B cell (primary cell): ENCODE results near the gene TBCD. TPM values are rescaled to one million over a fixed set of nuclear protein-coding genes. Genes with fewer than 3 reads are reported as not detected.

Source experiments
- ATAC-seq: fragments of 200-7000 bp; cut with Tn5 transposase; one replicate; pipeline ENCODE4 v1.10.0; 2021; ENCODE audit warnings: low read depth, mild to moderate bottlenecking, moderate number of reproducible peaks, moderate library complexity
- CTCF ChIA-PET: fragments of 350-600 bp; sonication (Branson Sonifier 250); formaldehyde crosslinking; loops from one replicate; lab custom pipeline; 2021; ENCODE audit warnings: antibody characterized with exemption, inconsistent platforms; lab: Charles Lee
- POLR2A ChIA-PET: fragments of 350-600 bp; sonication (Branson Sonifier 250); formaldehyde crosslinking; loops from one replicate; lab custom pipeline; 2021; ENCODE audit warnings: antibody characterized with exemption; lab: Charles Lee
- DNase-seq: peaks from one replicate; pipeline ENCODE4 v3.0.0; 2013
- H2AFZ ChIP-seq: 2 replicates; pipeline ENCODE4 v1.6.1; 2012; ENCODE audit warnings: mild to moderate bottlenecking, low read depth, low read length; ENCODE audit not compliant: insufficient read depth, poor library complexity, severe bottlenecking
- H3K27ac ChIP-seq, 2 donors: 1 replicate in 1 of 2; 2 replicates in 1 of 2; pipeline ENCODE4 v1.5.1; 2012 to 2013; ENCODE audit warnings: low read length in 2 of 2, mild to moderate bottlenecking in 2 of 2, moderate library complexity in 1 of 2
- H3K27me3 ChIP-seq, 4 experiments: fragments of 200-600 bp in 1 of 4; sonication (generic) in 1 of 4; replicated peaks in 1 of 4; 1 replicate in 2 of 4; 2 replicates in 2 of 4; pipeline versions ENCODE4 v1.6.1 to v1.7.0; 2013 to 2016; ENCODE audit warnings: low read length in 3 of 4, mild to moderate bottlenecking in 2 of 4, mixed read lengths in 1 of 4, moderate library complexity in 1 of 4; ENCODE audit not compliant: insufficient read depth in 4 of 4, control insufficient read depth in 3 of 4; ENCODE audit errors: control extremely low read depth in 1 of 4
- H3K36me3 ChIP-seq, 2 experiments: replicated peaks in 1 of 2; 1 replicate in 1 of 2; 2 replicates in 1 of 2; pipeline versions ENCODE4 v1.6.1 to v1.7.1; 2013; ENCODE audit warnings: low read length in 1 of 2; ENCODE audit not compliant: insufficient read depth in 2 of 2, control insufficient read depth in 1 of 2; ENCODE audit errors: control extremely low read depth in 1 of 2, extremely low read depth in 1 of 2
- H3K4me1 ChIP-seq, 2 donors: fragments of 200-600 bp in 1 of 2; sonication (generic) in 1 of 2; 1 replicate in 1 of 2; 2 replicates in 1 of 2; pipeline versions ENCODE4 v1.5.1 to v1.6.1; 2013 to 2017; ENCODE audit warnings: low read length in 2 of 2; ENCODE audit not compliant: control insufficient read depth in 2 of 2, insufficient read depth in 2 of 2
- H3K4me2 ChIP-seq: replicated peaks from 2 replicates; pipeline ENCODE3; 2012; ENCODE audit warnings: mild to moderate bottlenecking, low read depth, low read length; ENCODE audit not compliant: poor library complexity, severe bottlenecking
- H3K4me3 ChIP-seq, 5 experiments: fragments of 200-600 bp in 1 of 5; sonication (generic) in 1 of 5; 1 replicate in 3 of 5; 2 replicates in 2 of 5; pipeline versions ENCODE4 v1.5.1 to v1.7.0; 2011 to 2016; ENCODE audit warnings: low read length in 4 of 5, mild to moderate bottlenecking in 4 of 5, low read depth in 2 of 5, control low read depth in 1 of 5, moderate library complexity in 1 of 5; ENCODE audit not compliant: insufficient read depth in 1 of 5; ENCODE audit errors: control extremely low read depth in 1 of 5, extremely low read depth in 1 of 5
- H3K79me2 ChIP-seq: fragments of 200-600 bp; sonication (generic); one replicate; pipeline ENCODE4 v1.6.0; 2016; ENCODE audit warnings: low read length; ENCODE audit not compliant: control insufficient read depth, insufficient read depth
- H3K9ac ChIP-seq: fragments of 200-600 bp; sonication (generic); 2 replicates; pipeline ENCODE4 v1.6.1; 2017; ENCODE audit warnings: mild to moderate bottlenecking, low read length, moderate library complexity
- H3K9me3 ChIP-seq, 3 donors: one replicate each; pipeline versions ENCODE4 v1.6.1 to v1.7.1; 2013; ENCODE audit warnings: low read length in 2 of 3; ENCODE audit not compliant: control insufficient read depth in 2 of 3, insufficient read depth in 1 of 3; ENCODE audit errors: control extremely low read depth in 1 of 3
- H4K20me1 ChIP-seq: 2 replicates; pipeline ENCODE4 v1.6.0; 2012; ENCODE audit warnings: mild to moderate bottlenecking, low read length; ENCODE audit not compliant: insufficient read depth, control insufficient read depth, poor library complexity, severe bottlenecking
- H3K27ac Mint-ChIP-seq: one replicate; pipeline ENCODE4 v1.8.0; 2021; ENCODE audit warnings: mixed read lengths
- H3K27me3 Mint-ChIP-seq: one replicate; pipeline ENCODE4 v1.8.0; 2021; ENCODE audit warnings: mixed read lengths
- H3K4me1 Mint-ChIP-seq: one replicate; pipeline ENCODE4 v1.8.0; 2021; ENCODE audit warnings: mixed read lengths
- H3K4me3 Mint-ChIP-seq: one replicate; pipeline ENCODE4 v1.8.0; 2021; ENCODE audit warnings: mixed read lengths
- H3K9me3 Mint-ChIP-seq: one replicate; pipeline ENCODE4 v1.8.0; 2022; ENCODE audit warnings: mixed read lengths; ENCODE audit not compliant: insufficient read depth
- EZH2 ChIP-seq: IDR thresholded peaks from 2 replicates; pipeline ENCODE4 v1.6.1; 2012; ENCODE audit warnings: borderline replicate concordance, low read depth, mild to moderate bottlenecking, moderate library complexity, low read length; ENCODE audit not compliant: insufficient read depth, poor library complexity, severe bottlenecking
- WGBS: methylation state at CpG from one replicate; pipeline ENCODE4 v1.1.5; 2013; ENCODE audit warnings: missing lambda C conversion rate; ENCODE audit not compliant: insufficient coverage; 5-methylcytosine and 5-hydroxymethylcytosine counted together
- intact Hi-C: fragments of 100-400 bp; cut with micrococcal nuclease; formaldehyde crosslinking; loops from one replicate; pipeline ENCODE4 v1.10.0; 2022
- polyA plus RNA-seq: library from polyadenylated mRNA; depleted of rRNA; stranded (reverse); fragments of >200 nt; gene quantifications from 2 replicates; pipeline ENCODE4 v1.2.3, GENCODE V29; 2012
- total RNA-seq, 2 donors: library from RNA; stranded (reverse); fragments of 120-200 nt in 1 of 2; gene quantifications; 1 replicate in 1 of 2; 2 replicates in 1 of 2; pipeline versions ENCODE4 v1.2.3 to v1.2.4, GENCODE V29; 2013 to 2022
- TF ChIP-seq, protein P1 (sequence below): fragments of 200-600 bp; IDR thresholded peaks from one replicate; pipeline ENCODE4 v1.8.0; 2022; ENCODE audit warnings: antibody characterized with exemption, mild to moderate bottlenecking

Gene TBCD
- total and polyA plus RNA-seq, 2 donors (not counting 1 experiment from before 2014, with no cell fraction given), result 60.8 to 101 TPM

DNA sequence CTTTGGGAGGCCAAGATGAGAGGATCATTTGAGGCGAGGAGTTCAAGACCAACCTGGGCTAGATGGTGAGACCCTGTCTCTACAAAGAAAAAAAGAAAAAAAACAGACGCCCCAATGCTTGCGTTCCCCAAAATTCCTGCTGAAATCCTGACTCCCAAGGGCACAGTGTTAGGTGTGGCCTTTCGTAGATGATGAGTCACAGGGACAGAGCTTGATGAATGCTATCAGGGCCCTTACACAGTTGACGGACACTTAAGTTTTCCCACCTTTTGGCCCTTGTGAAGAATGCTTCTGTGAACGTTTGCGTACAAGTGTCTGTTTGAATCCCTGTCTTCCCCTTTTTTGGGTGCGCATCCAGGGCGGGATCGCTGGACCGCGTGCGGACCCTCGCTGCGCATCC lies 104.5 kb downstream of the TBCD start:
- WGBS, result 83% methylated on average over 7 of the region's 15 CpGs
- no peak for TF ChIP-seq EZH2
- TF ChIP-seq, protein P1, sequence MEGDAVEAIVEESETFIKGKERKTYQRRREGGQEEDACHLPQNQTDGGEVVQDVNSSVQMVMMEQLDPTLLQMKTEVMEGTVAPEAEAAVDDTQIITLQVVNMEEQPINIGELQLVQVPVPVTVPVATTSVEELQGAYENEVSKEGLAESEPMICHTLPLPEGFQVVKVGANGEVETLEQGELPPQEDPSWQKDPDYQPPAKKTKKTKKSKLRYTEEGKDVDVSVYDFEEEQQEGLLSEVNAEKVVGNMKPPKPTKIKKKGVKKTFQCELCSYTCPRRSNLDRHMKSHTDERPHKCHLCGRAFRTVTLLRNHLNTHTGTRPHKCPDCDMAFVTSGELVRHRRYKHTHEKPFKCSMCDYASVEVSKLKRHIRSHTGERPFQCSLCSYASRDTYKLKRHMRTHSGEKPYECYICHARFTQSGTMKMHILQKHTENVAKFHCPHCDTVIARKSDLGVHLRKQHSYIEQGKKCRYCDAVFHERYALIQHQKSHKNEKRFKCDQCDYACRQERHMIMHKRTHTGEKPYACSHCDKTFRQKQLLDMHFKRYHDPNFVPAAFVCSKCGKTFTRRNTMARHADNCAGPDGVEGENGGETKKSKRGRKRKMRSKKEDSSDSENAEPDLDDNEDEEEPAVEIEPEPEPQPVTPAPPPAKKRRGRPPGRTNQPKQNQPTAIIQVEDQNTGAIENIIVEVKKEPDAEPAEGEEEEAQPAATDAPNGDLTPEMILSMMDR, result no peak
- Histone ChIP-seq H3K36me3 (no peaks in the 10 kb centered on the region), H3K79me2 (peaks cover 8% of the 10 kb centered on the region), H3K4me2 (no peak overlapping the region), H3K4me1 (peaks cover 26 to 29% of the 10 kb centered on the region in 2 donors), H3K27ac (no peak overlapping the region), H2AFZ (no peak overlapping the region), H3K9ac (no peak overlapping the region), H3K27me3 (no peaks in the 10 kb centered on the region), H3K9me3 (no peaks in the 10 kb centered on the region), H4K20me1 (peaks cover 15% of the 10 kb centered on the region), H3K4me3 (no peak overlapping the region)
- no peaks in the 10 kb centered on the region for H3K9me3 Mint-ChIP-seq
- ATAC-seq (no peak), DNase-seq (no peak)
- H3K4me3 Mint-ChIP-seq, result no peak overlapping the region
- CTCF ChIA-PET, result interaction anchor here (1.3 kb wide), 1 partner anchor 13 kb away, joined by 4 read pairs; no protein-coding TSS in a partner anchor
- POLR2A ChIA-PET, result interaction anchor here (0.6 kb wide), 1 partner anchor 17 kb away, joined by 3 read pairs; no protein-coding TSS in a partner anchor
- H3K4me1 Mint-ChIP-seq, result peaks cover 25% of the 10 kb centered on the region
- intact Hi-C loops, result no loop called here
- no peak overlapping the region for H3K27ac Mint-ChIP-seq
- no peaks in the 10 kb centered on the region for H3K27me3 Mint-ChIP-seq

DNA sequence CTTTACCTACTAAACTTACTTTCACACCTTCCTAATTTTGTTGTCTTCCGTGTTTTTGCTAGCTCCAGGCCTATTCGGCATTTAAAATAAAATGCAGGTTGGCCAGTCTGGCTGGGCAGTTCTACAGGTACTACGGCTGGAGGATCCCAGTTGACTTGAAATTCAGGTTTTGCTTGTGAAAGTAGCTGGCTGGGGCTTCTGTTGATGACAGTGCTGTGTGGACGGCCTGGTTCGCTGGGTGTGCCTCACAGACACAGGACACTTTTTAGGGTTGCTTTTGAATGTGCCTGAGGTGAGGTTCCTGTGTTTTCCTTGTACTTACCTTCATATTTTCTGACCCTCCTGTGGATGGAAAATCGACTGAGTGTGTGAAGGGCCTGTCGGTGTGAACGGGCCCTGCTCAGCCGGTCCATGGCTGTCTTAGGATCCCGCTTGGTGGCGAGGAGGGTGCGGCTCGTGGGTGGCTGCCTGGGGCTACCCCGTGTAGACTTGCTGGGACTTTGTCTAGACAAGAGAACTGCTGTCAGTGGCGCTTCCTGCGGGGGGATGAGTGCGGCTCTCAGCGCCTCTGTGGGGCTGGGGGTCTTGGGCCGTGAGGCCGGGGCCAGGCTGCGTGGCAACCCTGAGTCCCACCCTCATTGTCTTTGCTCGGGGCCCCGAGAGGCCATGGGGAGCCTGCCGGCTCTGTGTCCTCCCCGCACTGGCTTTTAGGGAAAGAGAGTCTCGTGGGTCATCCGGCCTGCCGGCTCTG lies 106.7 kb downstream of the TBCD start:
- Histone ChIP-seq H3K27ac (no peak overlapping the region), H3K4me2 (no peak overlapping the region), H3K9me3 (no peaks in the 10 kb centered on the region), H3K36me3 (no peaks in the 10 kb centered on the region), H3K79me2 (peaks cover 8% of the 10 kb centered on the region), H3K4me1 (peaks cover 33 to 41% of the 10 kb centered on the region in 2 donors), H3K27me3 (no peaks in the 10 kb centered on the region), H4K20me1 (peaks cover 27% of the 10 kb centered on the region), H3K4me3 (no peak overlapping the region), H2AFZ (no peak overlapping the region), H3K9ac (no peak overlapping the region)
- Mint-ChIP-seq H3K27me3 (no peaks in the 10 kb centered on the region), H3K27ac (peak overlapping the region; percentile 26), H3K9me3 (no peaks in the 10 kb centered on the region), H3K4me3 (no peak overlapping the region), H3K4me1 (peaks cover 40% of the 10 kb centered on the region)
- DNase-seq (no peak), ATAC-seq (no peak)
- TF ChIP-seq, protein P1, result no peak
- no peak for TF ChIP-seq EZH2
- 92% methylated on average over 26 of the region's 28 CpGs for WGBS
- ChIA-PET CTCF (interaction anchor here (0.5 to 4.5 kb wide), 4 partner anchors 12 to 339 kb away, joined by 5 to 22 read pairs (median 12); no protein-coding TSS in a partner anchor), POLR2A (interaction anchor here (0.6 to 1.1 kb wide), 2 partner anchors 13 to 223 kb away, joined by 3 read pairs; no protein-coding TSS in a partner anchor)
- intact Hi-C loops, result no loop called here
